NCI-H2196 (cell line): ENCODE measurements around the gene PITX1.

Experiments used
- DNase-seq: peaks from one replicate; lab custom pipeline; 2025; ENCODE audit not compliant: unreplicated experiment; lab: John Stamatoyannopoulos, UW

Gene PITX1

DNA sequence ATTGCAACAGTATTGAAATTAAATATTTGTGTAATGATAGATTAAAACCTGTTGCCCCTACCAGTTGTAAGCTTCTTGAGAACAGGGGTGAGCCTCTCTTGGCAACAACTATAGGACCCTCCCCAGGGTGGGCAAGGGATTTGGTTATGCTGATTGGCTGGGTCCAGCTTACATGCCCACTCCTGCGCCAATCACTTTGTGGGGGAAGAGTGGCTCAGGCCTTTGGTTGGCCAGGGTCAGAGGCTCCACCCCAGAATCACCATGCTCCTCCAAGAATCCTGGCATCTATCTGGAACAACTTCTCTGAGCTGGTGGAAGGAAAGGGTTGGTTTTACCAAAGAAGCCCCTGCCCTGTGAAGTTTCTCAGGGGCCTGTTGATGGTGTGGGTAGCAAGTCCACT, 8.6 kb upstream of the PITX1 start:
- DNase-seq = no peak

DNA sequence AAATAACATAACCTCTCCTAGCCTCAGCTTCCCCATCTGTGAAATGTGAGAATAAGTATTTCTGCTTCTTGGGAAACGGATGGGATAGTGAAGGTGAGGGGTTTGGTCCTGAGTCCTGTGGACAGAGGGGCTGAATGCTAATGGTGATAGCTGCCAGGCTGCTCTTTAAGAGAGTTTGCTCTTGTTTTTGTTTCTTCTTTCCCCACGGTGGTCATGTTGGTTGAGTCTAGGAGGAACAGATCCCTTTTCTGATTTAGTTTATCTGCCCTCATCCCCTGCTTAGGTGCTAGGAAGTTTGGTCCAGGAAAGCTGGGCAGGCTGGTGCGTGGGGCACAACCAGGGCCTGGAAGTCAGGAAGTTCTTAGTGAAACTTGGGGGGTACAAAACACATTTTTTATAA, 7.7 kb upstream of the PITX1 start:
- DNase-seq = no peak

GRCh38 chr5:135041145-135041587, 7.1 kb upstream of the PITX1 start:
- DNase-seq = no peak

GRCh38 chr5:135040333-135041144, 6.5 kb upstream of the PITX1 start:
- DNase-seq = no peak

- no peak for DNase-seq
Observed at GRCh38 chr5:135040034-135040332, 6.0 kb upstream of the PITX1 start.

DNA sequence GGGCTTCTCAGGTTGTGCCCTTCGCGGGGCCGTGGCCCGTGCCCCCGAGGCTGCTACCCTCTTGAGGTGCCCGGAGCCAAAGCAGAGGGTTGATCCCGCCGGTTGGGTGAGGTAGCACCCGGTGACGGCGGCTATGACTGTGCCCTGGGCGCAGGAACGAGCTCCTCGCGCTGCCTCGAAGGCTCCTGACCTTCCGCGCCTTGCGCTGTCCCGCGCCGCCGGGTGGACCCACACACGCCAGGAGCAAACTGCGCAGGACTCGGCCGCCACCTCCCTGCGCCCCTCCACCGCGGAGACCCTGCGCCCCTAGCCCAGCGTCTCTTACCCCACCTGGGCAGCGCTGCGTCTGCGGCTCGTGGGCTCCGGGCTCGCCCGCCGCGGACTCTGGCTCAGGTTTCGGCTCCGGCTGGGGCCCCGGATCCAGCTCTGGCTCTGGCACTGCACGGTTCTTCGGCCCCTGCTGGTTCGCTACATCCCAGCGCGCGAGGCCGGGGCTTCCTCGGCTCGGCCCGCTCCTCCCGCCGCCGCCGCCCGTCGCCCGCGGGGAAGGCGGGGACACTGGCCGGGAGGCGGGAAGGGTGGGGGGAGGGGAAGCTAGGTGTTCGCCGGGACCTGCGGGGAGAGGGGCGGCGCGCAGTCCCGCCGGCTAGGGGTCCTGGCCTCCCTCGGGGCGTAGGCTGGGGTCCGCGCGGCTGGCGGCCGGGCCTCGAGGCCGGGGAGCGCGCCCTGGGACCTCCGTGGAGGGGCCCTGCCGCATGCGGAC, 5.4 kb upstream of the PITX1 start:
- DNase-seq = no peak

DNA sequence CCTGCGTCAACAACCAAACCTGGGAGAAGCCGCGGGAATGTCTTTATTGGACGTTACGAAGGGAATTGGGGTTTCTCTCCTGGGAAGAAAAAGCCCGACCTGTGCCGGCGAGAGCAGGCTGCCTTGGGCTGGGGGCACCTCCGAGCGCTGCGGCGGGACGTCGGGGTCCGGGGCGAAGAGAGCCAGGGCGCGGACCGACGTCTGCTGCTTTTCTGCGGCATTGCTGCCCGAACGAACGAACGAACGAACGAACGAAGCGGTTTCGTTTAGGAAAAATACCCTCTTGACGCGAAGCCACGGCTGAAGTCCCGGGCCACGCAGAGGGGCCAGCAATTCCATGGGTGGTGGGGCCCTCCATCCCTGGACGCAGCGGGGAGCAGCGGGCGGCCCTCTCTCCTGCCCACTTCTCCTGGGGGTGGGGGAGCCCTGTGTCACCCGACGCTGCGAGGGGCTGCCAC, 4.8 kb upstream of the PITX1 start:
- DNase-seq = no peak

DNA sequence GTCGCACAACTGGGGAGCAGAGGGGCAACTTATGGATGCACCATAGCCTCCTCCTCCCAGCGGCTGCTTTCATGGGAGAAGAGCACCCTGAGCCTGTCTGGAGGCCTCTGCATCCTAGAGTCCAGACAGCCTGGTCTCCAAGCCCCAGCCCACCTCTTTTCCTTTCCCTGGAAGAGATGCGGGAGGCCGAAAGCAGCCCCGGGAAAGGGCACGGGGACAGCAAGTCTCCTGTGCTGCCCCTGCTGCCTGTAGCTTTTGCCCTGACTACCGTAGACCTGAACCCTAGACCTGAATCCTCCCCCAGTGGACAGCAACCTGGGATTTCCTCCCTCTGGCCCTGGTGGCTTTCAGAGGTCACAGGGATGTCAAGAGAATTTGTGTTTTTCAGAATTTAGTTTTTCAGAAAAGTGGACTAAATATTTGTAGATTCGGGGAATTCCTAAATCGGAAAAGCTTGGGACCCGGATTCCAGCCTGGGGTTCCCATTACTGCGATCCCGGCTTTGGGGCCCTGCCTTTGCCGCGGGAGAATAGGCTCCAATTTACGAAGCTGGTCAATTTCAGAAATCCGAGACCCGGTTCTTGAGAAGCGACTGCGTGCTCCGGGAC, 4.3 kb upstream of the PITX1 start:
- no peak for DNase-seq

DNA sequence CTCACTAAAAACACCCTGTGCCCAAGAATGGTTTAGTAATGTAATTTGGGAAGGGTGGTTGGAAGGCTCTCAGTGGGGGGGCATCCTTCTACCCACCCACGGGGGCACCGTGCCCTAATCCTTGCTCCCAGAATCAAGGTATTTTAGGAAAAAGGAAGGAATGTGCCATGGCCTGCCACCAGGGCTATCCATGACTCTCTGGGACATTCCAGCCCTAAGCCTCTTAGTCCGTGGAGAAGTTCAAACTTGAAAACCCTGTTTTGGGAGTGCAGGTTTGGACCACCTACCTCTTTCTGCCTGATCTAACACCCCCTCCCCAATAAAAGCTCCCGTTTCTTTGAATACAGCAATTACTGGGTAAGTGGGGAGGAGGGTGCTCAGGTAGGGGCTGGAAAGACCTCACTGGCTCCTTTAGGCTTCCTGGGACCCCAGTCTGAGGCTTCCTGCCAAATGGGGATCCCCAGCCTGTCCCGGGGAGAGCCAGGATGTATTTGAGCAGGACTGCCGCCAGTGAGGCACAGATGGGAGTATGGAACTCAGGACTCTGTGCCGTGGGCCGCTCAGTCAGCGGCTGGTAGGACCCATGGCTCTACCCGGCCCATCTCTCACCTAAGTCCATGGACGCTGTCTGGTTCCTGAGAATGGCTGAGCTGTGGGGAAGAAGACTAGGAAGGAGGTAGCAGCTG, 3.6 kb upstream of the PITX1 start:
- DNase-seq = no peak

- no peak for DNase-seq
Observed at GRCh38 chr5:135036405-135036804, 2.4 kb upstream of the PITX1 start.

GRCh38 chr5:135035678-135036030, 1.6 kb upstream of the PITX1 start:
- no peak for DNase-seq

GRCh38 chr5:135034963-135035677, 1.1 kb upstream of the PITX1 start:
- no peak for DNase-seq

- peak; percentile 57 for DNase-seq
Observed at GRCh38 chr5:135034236-135034962, 371 bp upstream of the PITX1 start.

DNA sequence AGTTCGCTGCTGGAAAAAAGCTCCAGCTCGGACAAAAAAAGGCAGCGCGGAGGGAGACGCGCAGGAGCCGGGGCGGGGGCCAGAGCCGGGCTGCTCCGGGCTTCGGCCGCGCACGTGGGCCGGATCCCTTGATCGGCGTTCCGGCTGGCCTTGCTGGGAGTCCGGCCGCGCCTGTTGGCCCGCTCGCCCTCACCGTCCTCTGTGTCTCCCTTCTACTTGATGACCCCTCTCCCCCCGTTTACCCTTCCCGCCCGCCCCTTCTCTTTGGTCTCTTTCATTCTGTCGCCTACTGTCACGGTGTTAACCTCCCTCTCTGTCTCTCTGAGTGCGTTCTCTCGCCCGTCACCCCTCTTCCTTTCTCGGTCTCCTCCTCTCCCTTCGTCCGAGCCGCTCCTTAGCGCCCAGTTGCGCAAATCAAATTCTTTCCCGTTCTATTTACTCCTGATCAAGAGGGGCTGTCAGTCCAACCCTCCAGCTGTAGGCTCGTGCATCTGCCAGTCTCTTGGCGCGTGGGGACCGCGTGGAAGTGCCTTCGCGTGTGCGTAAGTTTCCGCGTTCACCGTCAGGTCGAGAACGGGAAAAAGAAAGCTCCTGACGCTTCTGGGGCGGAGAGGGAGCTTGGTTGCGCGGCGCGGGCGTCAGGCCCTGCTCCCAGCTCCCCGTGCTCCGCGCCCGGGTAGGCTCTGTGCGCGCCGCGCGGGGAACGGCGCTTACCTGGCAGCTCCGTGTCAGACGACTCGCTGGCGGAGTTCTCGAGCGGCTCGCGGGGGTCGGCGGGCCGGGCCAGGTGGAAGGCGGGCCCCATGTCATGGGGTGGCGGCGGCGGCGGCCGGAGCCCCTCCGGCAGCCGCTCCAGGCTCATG, 798 bp downstream of the PITX1 start:
- DNase-seq = no peak

DNA sequence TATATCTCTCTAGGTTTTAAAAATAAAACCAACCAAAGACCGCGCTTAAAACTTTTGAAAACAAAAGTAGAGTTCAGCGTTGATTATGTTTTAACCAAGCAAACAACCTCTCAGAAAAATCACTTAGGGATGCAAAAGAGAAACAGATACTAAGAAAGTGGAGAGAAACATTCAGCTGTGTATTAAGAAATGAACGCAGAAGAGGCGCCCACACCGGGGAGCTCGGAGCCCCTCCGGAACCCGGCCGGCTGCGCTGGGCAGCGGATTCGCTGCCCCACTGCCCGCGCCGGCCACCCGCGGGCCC, 1.4 kb downstream of the PITX1 start:
- no peak for DNase-seq

DNA sequence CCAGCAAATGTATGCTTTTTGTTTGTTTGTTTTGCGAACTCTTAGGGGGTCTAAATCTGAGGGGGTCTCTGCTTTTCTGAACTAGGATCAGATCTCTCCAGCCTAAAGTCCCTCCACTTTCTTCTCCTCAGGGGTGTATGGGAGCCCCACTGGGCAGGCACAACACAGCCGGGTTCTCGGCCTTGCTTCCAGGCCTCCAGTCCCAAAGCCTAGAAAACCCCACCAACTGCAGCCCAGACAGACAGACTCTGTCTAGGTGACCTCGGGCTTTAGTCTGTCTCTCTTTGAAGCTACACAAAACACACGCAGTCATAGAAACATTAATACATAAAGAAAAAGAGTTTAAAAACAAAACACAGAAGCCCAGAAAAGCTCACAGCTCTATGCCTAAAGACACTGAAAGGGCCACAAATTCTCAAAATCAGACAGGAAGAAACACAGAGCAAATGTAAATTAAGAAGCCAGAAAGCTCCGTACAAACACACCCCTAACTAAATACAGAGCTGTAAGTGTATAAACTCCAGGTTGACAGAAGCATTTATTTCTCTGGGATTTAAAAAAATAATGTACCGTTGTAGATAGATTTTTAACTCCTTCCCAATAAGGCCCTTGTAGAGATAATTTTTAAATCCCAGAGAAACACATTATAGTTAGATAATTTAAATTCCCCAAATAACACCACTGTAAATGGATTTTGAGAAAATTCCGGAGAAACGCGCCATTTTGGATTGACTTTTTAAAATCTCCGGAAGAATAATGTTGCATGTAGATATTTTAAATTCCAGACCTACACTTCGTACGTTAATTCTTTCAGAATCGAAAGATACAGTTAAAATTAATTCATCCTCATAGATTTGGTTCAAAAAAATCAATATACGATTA, 2.0 kb downstream of the PITX1 start:
- DNase-seq = no peak

DNA sequence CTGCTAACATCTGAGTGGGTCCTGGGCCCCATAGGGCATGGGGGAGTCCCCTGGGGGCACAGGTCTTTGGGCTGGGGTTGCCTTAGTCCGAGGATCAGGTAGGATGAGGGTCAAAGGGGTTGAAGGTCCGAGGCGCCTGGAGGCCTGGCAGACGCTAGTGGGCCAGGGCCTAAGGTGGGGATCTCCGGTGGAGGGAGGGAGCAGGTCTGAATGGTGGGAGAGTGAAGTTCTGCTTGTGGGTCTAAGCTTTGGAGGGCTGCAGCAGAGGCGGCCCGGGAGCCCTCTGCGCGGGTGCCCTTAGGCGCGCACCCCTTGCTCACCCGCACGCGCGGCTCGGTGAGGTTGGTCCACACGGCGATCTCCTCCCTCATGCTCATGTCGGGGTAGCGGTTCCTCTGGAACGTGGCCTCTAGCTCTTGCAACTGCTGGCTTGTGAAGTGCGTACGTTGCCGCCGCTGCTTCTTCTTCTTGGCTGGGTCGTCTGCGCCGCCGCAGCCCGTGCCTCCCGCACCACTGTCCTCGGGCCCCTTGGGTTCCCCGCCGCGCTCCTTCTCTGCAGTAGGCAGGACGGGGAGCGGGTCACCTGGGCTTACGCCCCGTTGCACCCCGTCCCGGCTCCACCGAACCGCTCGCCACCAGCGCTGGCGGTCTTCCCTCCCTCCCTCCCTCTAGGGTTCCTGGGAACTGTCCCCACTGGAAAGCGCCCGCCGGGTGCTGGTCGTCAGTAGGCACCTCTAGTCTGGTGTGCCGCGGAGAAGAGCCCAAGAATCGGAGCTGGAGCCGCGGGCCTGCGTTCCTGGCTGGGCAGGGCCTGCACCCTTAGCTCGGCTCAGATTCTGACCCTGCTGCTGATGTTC, 2.8 kb downstream of the PITX1 start:
- DNase-seq = no peak
